ENCODE results near the gene SULT1A2. TPM values are rescaled to one million over a fixed set of nuclear protein-coding genes. Genes with fewer than 3 reads are reported as not detected.
"Not testable (repeated sequence)": the region's sequence is repeated elsewhere in the genome, so short reads cannot be mapped to it uniquely, and the experiment has no call there.

SULT1A2 gene
- total and polyA plus RNA-seq, 2 of the 8 experiments (the other 6 are each of a cell fraction or from before 2014, with no cell fraction given) = 0.29 to 0.35 TPM

- H2BK5ac ChIP-seq (ENCODE audit: low read depth, low read length); H4K91ac ChIP-seq (replicated peaks; ENCODE audit: insufficient read length, low read length); H2BK20ac ChIP-seq (ENCODE audit: low read length); H2AK5ac ChIP-seq (ENCODE audit: low read depth, low read length); H3K18ac ChIP-seq (ENCODE audit: extremely low read depth, low read length); H3K79me2 ChIP-seq (ENCODE audit: control insufficient read depth in 1 of 2, insufficient read depth in 2 of 2, low read length in 2 of 2); H2BK120ac ChIP-seq (replicated peaks; ENCODE audit: low read depth, low read length); FAIRE-seq; H3K56ac ChIP-seq (replicated peaks; ENCODE audit: insufficient read length, low read depth, low read length); H3K4me1 ChIP-seq (replicated peaks in 1 of 4; ENCODE audit: control insufficient read depth in 3 of 4, insufficient read depth in 4 of 4, low read length in 3 of 4); H3K79me1 ChIP-seq (ENCODE audit: low read depth, low read length); H3K23ac ChIP-seq (ENCODE audit: insufficient read length); H3K9me3 ChIP-seq (ENCODE audit: insufficient read depth in 2 of 2, low read depth in 1 of 2, low read length in 1 of 2); H3K4ac ChIP-seq (replicated peaks; ENCODE audit: insufficient read length, low read depth, low read length); H4K20me1 ChIP-seq (replicated peaks in 1 of 2; ENCODE audit: control insufficient read depth in 1 of 2, insufficient read depth in 2 of 2, low read length in 2 of 2); H3K4me3 ChIP-seq (ENCODE audit: extremely low read depth in 1 of 4, insufficient read depth in 2 of 4, low read depth in 3 of 4, low read length in 4 of 4); H3K27me3 ChIP-seq (replicated peaks in 1 of 4; ENCODE audit: control insufficient read depth in 3 of 4, extremely low read depth in 1 of 4, insufficient read depth in 3 of 4, low read length in 3 of 4); H3K36me3 ChIP-seq (ENCODE audit: control insufficient read depth in 2 of 4, insufficient read depth in 4 of 4, low read length in 3 of 4); H2AFZ ChIP-seq (ENCODE audit: low read length); H2BK12ac ChIP-seq (ENCODE audit: low read depth, low read length); H3K9ac ChIP-seq (replicated peaks in 1 of 4; ENCODE audit: extremely low read depth in 1 of 4, low read depth in 3 of 4, low read length in 3 of 4); H3K23me2 ChIP-seq (ENCODE audit: low read depth, low read length); H3K27ac ChIP-seq (ENCODE audit: low read depth, low read length); H3K4me2 ChIP-seq (ENCODE audit: insufficient read depth in 1 of 2, low read depth in 2 of 2, low read length in 2 of 2); H3K14ac ChIP-seq (ENCODE audit: insufficient read length); H4K5ac ChIP-seq (ENCODE audit: insufficient read length, low read depth, low read length); H2BK15ac ChIP-seq (ENCODE audit: low read length); H4K8ac ChIP-seq (ENCODE audit: extremely low read depth, insufficient read depth, low read length): not testable (repeated sequence)
- CTCF ChIA-PET (ENCODE audit: partially characterized antibody) = interaction anchor here (0.7 to 2.6 kb wide), 8 partner anchors 12 to 136 kb away, joined by 3 to 7 read pairs (median 4); no protein-coding TSS in a partner anchor
- POLR2A ChIA-PET (ENCODE audit: partially characterized antibody) = interaction anchor here (0.6 kb wide), 1 partner anchor 112 kb away, joined by 3 read pairs; no protein-coding TSS in a partner anchor
- WGBS, 2 experiments (ENCODE audit: extremely low coverage in 1 of 2, insufficient coverage in 1 of 2, insufficient read length in 1 of 2, insufficient replicate concordance in 2 of 2, low coverage in 1 of 2, low lambda C conversion rate in 2 of 2, missing lambda C conversion rate in 1 of 2) = 54% methylated on average over 16 of the region's 24 CpGs; no CpG with 5 or more reads in 1 of the 2 experiments
- peak; percentile 63 to 66 for TF ChIP-seq RAD21 (IDR thresholded peaks at IDR 0.05 in 1 of 2, conservative IDR thresholded peaks at IDR 0.05 in 1 of 2; ENCODE audit: low read depth in 2 of 2, low read length in 2 of 2)
- TF ChIP-seq, protein P1, sequence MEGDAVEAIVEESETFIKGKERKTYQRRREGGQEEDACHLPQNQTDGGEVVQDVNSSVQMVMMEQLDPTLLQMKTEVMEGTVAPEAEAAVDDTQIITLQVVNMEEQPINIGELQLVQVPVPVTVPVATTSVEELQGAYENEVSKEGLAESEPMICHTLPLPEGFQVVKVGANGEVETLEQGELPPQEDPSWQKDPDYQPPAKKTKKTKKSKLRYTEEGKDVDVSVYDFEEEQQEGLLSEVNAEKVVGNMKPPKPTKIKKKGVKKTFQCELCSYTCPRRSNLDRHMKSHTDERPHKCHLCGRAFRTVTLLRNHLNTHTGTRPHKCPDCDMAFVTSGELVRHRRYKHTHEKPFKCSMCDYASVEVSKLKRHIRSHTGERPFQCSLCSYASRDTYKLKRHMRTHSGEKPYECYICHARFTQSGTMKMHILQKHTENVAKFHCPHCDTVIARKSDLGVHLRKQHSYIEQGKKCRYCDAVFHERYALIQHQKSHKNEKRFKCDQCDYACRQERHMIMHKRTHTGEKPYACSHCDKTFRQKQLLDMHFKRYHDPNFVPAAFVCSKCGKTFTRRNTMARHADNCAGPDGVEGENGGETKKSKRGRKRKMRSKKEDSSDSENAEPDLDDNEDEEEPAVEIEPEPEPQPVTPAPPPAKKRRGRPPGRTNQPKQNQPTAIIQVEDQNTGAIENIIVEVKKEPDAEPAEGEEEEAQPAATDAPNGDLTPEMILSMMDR (IDR thresholded peaks at IDR 0.05; ENCODE audit: control extremely low read depth in 1 of 3, insufficient read depth in 1 of 3, low read depth in 1 of 3, low read length in 3 of 3) = peak; percentile 43 to 52 (median 45)
- DNase-seq (ENCODE audit: low read depth in 1 of 2, low spot score in 2 of 2) = peak in 1 of 2 experiments; percentile 60
Measured at GRCh38 chr16:28615486-28616223, 18.8 kb upstream of the SULT1A2 start.

All from H1 (cell line).